ENCODE data around the gene UROC1. TPM values are rescaled to one million over a fixed set of nuclear protein-coding genes. Genes with fewer than 3 reads are reported as not detected.

Gene UROC1
- total and polyA plus RNA-seq, 9 of the 15 experiments (the other 6 are each of a cell fraction or from before 2014, with no cell fraction given), result not detected

GRCh38 chr3:126525091-126525852, 7.7 kb upstream of the UROC1 start:
- no peaks in the 10 kb centered on the region for H3K9me3 ChIP-seq (replicated peaks; ENCODE audit: control insufficient read depth, insufficient read depth, low read depth, low read length)
- H3K79me2 ChIP-seq (ENCODE audit: control insufficient read depth, insufficient read depth, low read length), result no peaks in the 10 kb centered on the region
- H2AFZ ChIP-seq (ENCODE audit: low read depth, low read length), result no peak overlapping the region
- in situ Hi-C loops (cut with MboI), result no loop called here
- 3% methylated on average over 7 of the region's 12 CpGs for WGBS (ENCODE audit: insufficient coverage, low coverage, missing lambda C conversion rate)
- ATAC-seq (no peak), FAIRE-seq (no peak), DNase-seq (ENCODE audit: extremely low read depth in 1 of 4, low spot score in 3 of 4) (no peak)
- ChIA-PET CTCF (ENCODE audit: low intra/inter-chr PET ratio) (interaction anchor here (0.6 kb wide), 1 partner anchor 15 kb away, joined by 3 read pairs; no protein-coding TSS in a partner anchor), POLR2A (no interaction called here)
- peaks cover 0 to 12% of the 10 kb centered on the region in 2 experiments; a peak in 2 of 5 replicates for H3K4me1 ChIP-seq (replicated peaks in 1 of 2; ENCODE audit: control insufficient read depth in 2 of 2, insufficient read depth in 2 of 2, low read length in 2 of 2)
- H4K20me1 ChIP-seq (replicated peaks; ENCODE audit: control insufficient read depth, insufficient read depth, low read length), result peaks cover 3% of the 10 kb centered on the region; the same call in 1 of the 2 replicates
- intact Hi-C loops (cut with micrococcal nuclease), result loop anchor here (10.0 kb wide), 2 partner anchors 140 to 220 kb away; no protein-coding TSS in a partner anchor
- no peak overlapping the region for H3K4me3 ChIP-seq
- H3K9me1 ChIP-seq (ENCODE audit: control insufficient read depth, insufficient read depth, low read length), result no peaks in the 10 kb centered on the region
- no peak overlapping the region for H3K9ac ChIP-seq (ENCODE audit: insufficient read depth in 1 of 2, low read depth in 2 of 2, low read length in 2 of 2)
- no TSS peak for BruUV-seq (replicated peaks)
- H3K4me2 ChIP-seq (ENCODE audit: insufficient read depth, low read length), result no peak overlapping the region
- peaks cover 0 to 4% of the 10 kb centered on the region in 2 experiments; a peak in 1 of 5 replicates for H3K27me3 ChIP-seq (ENCODE audit: control insufficient read depth in 2 of 2, insufficient read depth in 2 of 2, low read length in 2 of 2)
- TF ChIP-seq ZNF175 (CRISPR knock-in tag; IDR thresholded peaks at IDR 0.05; ENCODE audit: low read depth) (no peak), RBM34 (IDR thresholded peaks at IDR 0.05; ENCODE audit: borderline replicate concordance, insufficient read depth, low read length) (no peak), SMAD2 (IDR thresholded peaks at IDR 0.05; ENCODE audit: low read depth, low read length) (no peak), TRIM24 (IDR thresholded peaks at IDR 0.05) (no peak), CBFB (CRISPR knock-in tag; IDR thresholded peaks at IDR 0.05) (no peak), AFF4 (CRISPR knock-in tag; IDR thresholded peaks at IDR 0.05) (no peak), ZNF431 (CRISPR knock-in tag; IDR thresholded peaks at IDR 0.05) (no peak), IFI16 (CRISPR knock-in tag; IDR thresholded peaks at IDR 0.05) (no peak)
- TF ChIP-seq, protein P1, sequence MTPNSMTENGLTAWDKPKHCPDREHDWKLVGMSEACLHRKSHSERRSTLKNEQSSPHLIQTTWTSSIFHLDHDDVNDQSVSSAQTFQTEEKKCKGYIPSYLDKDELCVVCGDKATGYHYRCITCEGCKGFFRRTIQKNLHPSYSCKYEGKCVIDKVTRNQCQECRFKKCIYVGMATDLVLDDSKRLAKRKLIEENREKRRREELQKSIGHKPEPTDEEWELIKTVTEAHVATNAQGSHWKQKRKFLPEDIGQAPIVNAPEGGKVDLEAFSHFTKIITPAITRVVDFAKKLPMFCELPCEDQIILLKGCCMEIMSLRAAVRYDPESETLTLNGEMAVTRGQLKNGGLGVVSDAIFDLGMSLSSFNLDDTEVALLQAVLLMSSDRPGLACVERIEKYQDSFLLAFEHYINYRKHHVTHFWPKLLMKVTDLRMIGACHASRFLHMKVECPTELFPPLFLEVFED (CRISPR knock-in tag; conservative IDR thresholded peaks at IDR 0.05), result no peak
- no peak overlapping the region for H3K27ac ChIP-seq (ENCODE audit: extremely low read depth, low read depth, low read length)
- H3K36me3 ChIP-seq (ENCODE audit: control insufficient read depth, insufficient read depth, low read length), result no peaks in the 10 kb centered on the region
